Heart left ventricle (tissue), 13 donors: ENCODE data around the gene NBAS.

Experiments
- CTCF ChIP-seq, 12 donors: fragments of 200-600 bp; sonication (generic) in 4 of 12; IDR thresholded peaks; one replicate each; pipeline versions ENCODE4 v1.5.0 to v1.8.0; 2018 to 2022; ENCODE audit warnings: antibody characterized with exemption in 12 of 12, mild to moderate bottlenecking in 5 of 12
- POLR2A ChIP-seq, 2 donors: fragments of 450-650 bp; IDR thresholded peaks; one replicate each; pipeline ENCODE4 v1.6.1; 2017; ENCODE audit warnings: antibody characterized with exemption in 2 of 2, mild to moderate bottlenecking in 2 of 2, moderate library complexity in 2 of 2
- donor health status: ischemic (EF 13 %, LVEDD 7.1; RV severe dilation, severe dysfunction).
- donor health status: DM: no; HTN: yes; CAD: no.
- donor health status: DM: no; HTN: no; CAD: no.
- donor health status: ischemic (EF 25% LVEDD 6.9; RV normal size, moderate dysfunction).
- donor health status: ischemic (EF 25% LVEDD 5.7; RV mildly dilated, moderate dysfunction).
- donor health status: ischemic (EF 35%, LVEDD 5.7; RV mildly dilated, moderate dysfunction).
- donor health status: nonischemic (EF 11% LVEDD 7.7; RV severe dilation, severe dysfunction).
- donor health status: DM: yes; HTN: yes; CAD: no.
- donor health status: PGD.
- donor health status: ischemic (EF 29% LVEDD 5.4; RV normal size, mild dysfunction).
- donor health status: nonischemic (EF 23%, LVEDD 6.1; RV moderate dilation, normal function).

- TF ChIP-seq CTCF (IDR thresholded peaks at IDR 0.05) (no peak), POLR2A (IDR thresholded peaks at IDR 0.05) (no peak)
Observed at GRCh38 chr2:15253835-15254286, 307.3 kb downstream of the NBAS start.
